ENCODE measurements around the gene DUOX1.

- TF ChIP-seq SUZ12 (IDR thresholded peaks at IDR 0.05; ENCODE audit: extremely low read depth, insufficient read depth, insufficient read length) (no peak), YY1 (IDR thresholded peaks at IDR 0.05; ENCODE audit: insufficient read depth, insufficient read length) (no peak)
Observed at GRCh38 chr15:45126535-45127158, 3.1 kb upstream of the DUOX1 start.
